Glutamatergic neuron (in vitro differentiated cells): Measurements from ENCODE around the gene ASCL2. TPM values are rescaled to one million over a fixed set of nuclear protein-coding genes. Genes with fewer than 3 reads are reported as not detected.

Experiments
- DNase-seq: peaks from one replicate; pipeline ENCODE4 v3.0.0; 2022
- H3K27ac Mint-ChIP-seq: one replicate; pipeline ENCODE4 v1.8.0; 2020; ENCODE audit warnings: mild to moderate bottlenecking, mixed read lengths, inconsistent platforms; ENCODE audit not compliant: unreplicated experiment
- H3K27me3 Mint-ChIP-seq: one replicate; pipeline ENCODE4 v1.8.0; 2020; ENCODE audit warnings: mild to moderate bottlenecking, moderate library complexity, mixed read lengths, inconsistent platforms; ENCODE audit not compliant: unreplicated experiment
- H3K36me3 Mint-ChIP-seq: one replicate; pipeline ENCODE4 v1.8.0; 2020; ENCODE audit warnings: mild to moderate bottlenecking, mixed read lengths, inconsistent platforms; ENCODE audit not compliant: unreplicated experiment
- H3K4me1 Mint-ChIP-seq: one replicate; pipeline ENCODE4 v1.8.0; 2020; ENCODE audit warnings: mild to moderate bottlenecking, low read depth, mixed read lengths, inconsistent platforms; ENCODE audit not compliant: unreplicated experiment
- H3K4me3 Mint-ChIP-seq: one replicate; pipeline ENCODE4 v1.8.0; 2020; ENCODE audit warnings: mild to moderate bottlenecking, mixed read lengths, inconsistent platforms; ENCODE audit not compliant: unreplicated experiment
- H3K9me3 Mint-ChIP-seq: one replicate; pipeline ENCODE4 v1.8.0; 2020; ENCODE audit warnings: mild to moderate bottlenecking, moderate library complexity, mixed read lengths, inconsistent platforms; ENCODE audit not compliant: unreplicated experiment
- total RNA-seq: library from RNA; stranded (reverse); fragmentation: NEBNext Ultra II Directional; extraction: Animal tissue kit (Norgen Biotek cat#: 25700); gene quantifications from one replicate; pipeline ENCODE4 v1.2.1, GENCODE V29; 2021; ENCODE audit not compliant: unreplicated experiment
- TF ChIP-seq, protein P1 (sequence below): fragments of 200-600 bp; sonication (generic); IDR thresholded peaks from one replicate; pipeline ENCODE4 v1.5.0; 2021; ENCODE audit not compliant: partially characterized antibody, unreplicated experiment

Gene ASCL2
- total RNA-seq, 1 donor from 2014 or later, result not detected

DNA sequence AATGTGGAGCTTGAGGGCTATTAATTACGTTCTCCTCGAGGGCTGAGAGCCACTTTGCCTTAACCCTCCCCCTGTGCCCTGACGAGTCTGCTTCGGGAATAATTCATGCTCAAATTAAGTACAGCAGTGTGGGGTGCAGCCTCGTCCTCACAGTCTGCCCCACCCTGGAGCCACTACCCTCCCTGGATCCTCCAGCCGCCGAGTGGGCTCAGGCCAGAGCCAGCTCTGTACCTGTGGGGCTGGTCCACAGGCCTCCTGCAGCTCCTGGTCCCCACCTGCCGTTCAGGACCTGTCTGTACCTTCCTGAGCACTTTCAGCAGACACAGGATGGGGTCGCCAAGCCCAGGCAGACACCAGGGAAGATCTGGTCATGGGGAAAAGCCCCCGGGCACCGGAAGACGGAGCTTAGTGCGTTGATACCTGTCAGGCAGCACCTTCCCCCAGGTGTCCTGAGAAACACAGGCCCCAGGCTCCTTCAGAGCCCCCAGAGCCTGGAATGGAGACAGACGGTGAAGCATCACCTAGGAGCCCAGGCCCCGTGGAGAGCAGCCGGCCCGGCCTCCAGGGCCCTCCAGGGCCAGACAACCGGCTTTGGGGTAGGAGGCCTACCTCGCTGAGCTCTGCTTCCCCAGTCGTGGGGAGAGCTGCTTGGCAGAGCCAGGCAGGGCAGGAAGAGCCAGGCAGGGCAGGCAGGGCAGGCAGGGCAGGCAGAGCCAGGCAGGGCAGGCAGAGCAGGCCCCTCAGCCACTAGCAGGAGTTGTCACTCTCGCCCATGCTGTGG lies 41.2 kb upstream of the ASCL2 start:
- no peak overlapping the region for H3K27ac Mint-ChIP-seq
- H3K36me3 Mint-ChIP-seq, result no peaks in the 10 kb centered on the region
- no peak overlapping the region for H3K4me3 Mint-ChIP-seq
- H3K27me3 Mint-ChIP-seq, result peaks cover 5% of the 10 kb centered on the region
- H3K4me1 Mint-ChIP-seq, result no peaks in the 10 kb centered on the region
- TF ChIP-seq, protein P1, sequence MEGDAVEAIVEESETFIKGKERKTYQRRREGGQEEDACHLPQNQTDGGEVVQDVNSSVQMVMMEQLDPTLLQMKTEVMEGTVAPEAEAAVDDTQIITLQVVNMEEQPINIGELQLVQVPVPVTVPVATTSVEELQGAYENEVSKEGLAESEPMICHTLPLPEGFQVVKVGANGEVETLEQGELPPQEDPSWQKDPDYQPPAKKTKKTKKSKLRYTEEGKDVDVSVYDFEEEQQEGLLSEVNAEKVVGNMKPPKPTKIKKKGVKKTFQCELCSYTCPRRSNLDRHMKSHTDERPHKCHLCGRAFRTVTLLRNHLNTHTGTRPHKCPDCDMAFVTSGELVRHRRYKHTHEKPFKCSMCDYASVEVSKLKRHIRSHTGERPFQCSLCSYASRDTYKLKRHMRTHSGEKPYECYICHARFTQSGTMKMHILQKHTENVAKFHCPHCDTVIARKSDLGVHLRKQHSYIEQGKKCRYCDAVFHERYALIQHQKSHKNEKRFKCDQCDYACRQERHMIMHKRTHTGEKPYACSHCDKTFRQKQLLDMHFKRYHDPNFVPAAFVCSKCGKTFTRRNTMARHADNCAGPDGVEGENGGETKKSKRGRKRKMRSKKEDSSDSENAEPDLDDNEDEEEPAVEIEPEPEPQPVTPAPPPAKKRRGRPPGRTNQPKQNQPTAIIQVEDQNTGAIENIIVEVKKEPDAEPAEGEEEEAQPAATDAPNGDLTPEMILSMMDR, result no peak
- no peak for DNase-seq
- H3K9me3 Mint-ChIP-seq, result no peaks in the 10 kb centered on the region

DNA sequence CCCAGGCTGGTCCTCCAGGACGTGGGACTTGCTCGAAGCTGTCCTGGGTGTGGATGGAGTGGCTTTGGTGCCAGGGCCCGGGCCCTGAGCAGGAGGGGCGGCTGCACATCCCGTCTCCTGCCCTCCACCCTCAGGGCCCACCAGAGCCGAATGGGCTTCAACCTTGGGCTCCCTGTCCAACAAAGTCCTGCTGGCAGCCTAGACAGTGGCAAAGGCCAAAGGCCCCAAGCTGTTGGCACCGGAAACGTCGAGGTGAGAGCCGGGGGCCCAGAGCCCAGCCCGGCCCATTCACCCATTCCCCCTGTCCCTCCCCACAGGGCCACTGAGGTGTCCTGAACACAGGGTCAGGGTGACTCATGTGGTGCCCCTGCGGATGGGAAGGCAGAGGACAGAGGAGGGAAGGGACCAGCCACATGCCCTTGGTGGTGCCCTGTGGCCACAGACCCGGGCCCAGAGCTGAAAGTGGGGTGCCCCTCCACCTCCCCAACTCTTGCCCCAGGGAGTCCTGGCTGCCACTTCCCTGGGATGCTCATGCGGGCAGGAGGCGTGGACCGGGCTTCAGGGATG lies 40.5 kb upstream of the ASCL2 start:
- peaks cover 5% of the 10 kb centered on the region for H3K27me3 Mint-ChIP-seq
- no peaks in the 10 kb centered on the region for H3K9me3 Mint-ChIP-seq
- no peak for DNase-seq
- no peak overlapping the region for H3K4me3 Mint-ChIP-seq
- TF ChIP-seq, protein P1, result no peak
- H3K27ac Mint-ChIP-seq, result no peak overlapping the region
- H3K36me3 Mint-ChIP-seq, result no peaks in the 10 kb centered on the region
- no peaks in the 10 kb centered on the region for H3K4me1 Mint-ChIP-seq

DNA sequence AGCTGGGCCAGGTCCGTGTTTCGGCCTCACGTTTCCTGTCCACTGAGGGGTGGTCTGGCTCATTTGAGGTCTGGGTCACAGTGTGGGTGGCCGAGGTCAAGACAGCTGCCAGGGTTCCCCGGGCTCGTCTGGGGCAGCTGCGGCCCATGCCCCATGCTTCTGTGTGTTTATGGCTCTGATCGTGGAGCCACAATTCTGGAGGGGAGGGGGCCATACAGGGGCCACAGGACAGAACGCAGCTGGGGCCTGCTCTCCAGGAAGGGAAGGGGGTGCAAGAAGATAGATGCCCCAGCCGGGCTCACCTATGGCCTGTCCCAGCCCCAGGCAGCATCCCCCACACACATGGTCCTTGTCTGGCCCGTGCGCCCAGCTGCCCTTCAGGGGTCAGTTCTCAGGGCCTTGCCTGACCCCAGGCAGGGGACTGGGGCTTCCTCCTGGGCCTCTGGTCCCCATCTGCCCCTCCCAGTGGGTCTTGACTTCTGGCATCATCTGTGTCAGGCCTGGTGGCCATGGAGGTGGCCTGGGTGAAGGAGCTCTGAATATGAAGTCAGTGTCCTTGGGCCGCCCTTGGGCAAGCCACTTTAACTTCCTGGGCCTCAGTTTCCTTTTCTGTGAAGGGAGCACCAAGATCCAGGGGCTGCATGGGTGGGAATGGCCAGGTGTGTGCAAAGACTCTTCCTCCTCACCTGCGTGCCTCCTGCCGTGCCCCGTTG lies 39.8 kb upstream of the ASCL2 start:
- no peak overlapping the region for H3K4me3 Mint-ChIP-seq
- no peak overlapping the region for H3K27ac Mint-ChIP-seq
- H3K4me1 Mint-ChIP-seq, result no peaks in the 10 kb centered on the region
- H3K27me3 Mint-ChIP-seq, result peaks cover 5% of the 10 kb centered on the region
- TF ChIP-seq, protein P1, result no peak
- DNase-seq, result no peak
- no peaks in the 10 kb centered on the region for H3K9me3 Mint-ChIP-seq
- H3K36me3 Mint-ChIP-seq, result no peaks in the 10 kb centered on the region

DNA sequence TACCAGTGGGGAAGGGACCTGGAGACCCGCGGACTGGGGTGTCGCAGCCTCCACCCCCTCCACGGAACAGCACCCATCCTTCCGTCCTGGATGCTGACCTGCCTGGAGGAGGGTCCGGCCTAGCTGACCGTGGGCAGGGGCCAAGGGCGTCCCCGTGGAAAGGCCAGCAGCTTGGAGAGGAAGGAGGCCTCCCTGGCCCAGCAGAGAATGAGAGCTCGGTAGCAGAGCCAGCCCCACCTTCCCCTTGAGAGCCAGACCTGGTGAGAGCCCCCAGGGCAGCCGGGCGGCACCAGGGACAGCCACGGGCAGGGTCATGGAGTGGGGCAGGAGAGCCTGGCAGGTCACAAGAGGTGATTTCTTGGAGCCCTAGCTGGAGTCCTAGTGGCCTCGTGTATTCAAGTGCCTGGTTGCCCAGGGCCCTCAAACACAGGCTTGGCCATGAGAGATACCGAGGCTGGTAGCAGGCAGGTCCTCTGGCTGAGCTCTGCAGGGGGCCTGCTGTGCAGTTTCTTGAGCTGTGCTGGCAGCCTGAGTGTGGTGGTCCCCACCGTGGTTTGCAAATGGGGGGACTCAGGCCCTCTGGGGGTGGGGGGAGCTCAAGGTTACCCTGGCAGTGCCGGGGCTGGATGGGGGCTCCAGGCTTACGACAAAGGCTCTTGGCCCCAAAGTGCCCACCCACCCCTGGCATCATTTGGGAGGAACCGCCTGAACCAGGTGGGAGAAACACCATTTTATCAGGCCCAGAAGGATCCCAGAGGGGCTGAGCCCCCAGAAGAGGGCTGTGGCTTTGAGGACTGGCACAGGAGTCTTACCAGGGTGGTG lies 39.1 kb upstream of the ASCL2 start:
- H3K27me3 Mint-ChIP-seq, result peaks cover 5% of the 10 kb centered on the region
- H3K36me3 Mint-ChIP-seq, result no peaks in the 10 kb centered on the region
- no peaks in the 10 kb centered on the region for H3K9me3 Mint-ChIP-seq
- no peak overlapping the region for H3K4me3 Mint-ChIP-seq
- TF ChIP-seq, protein P1, result no peak
- H3K4me1 Mint-ChIP-seq, result no peaks in the 10 kb centered on the region
- no peak for DNase-seq
- no peak overlapping the region for H3K27ac Mint-ChIP-seq
